EL (cell line): Measurements from ENCODE around the gene IRF2.

Experiments
- DNase-seq: peaks from one replicate; pipeline ENCODE4 v3.0.0-alpha.2; 2016

The IRF2 gene

DNA sequence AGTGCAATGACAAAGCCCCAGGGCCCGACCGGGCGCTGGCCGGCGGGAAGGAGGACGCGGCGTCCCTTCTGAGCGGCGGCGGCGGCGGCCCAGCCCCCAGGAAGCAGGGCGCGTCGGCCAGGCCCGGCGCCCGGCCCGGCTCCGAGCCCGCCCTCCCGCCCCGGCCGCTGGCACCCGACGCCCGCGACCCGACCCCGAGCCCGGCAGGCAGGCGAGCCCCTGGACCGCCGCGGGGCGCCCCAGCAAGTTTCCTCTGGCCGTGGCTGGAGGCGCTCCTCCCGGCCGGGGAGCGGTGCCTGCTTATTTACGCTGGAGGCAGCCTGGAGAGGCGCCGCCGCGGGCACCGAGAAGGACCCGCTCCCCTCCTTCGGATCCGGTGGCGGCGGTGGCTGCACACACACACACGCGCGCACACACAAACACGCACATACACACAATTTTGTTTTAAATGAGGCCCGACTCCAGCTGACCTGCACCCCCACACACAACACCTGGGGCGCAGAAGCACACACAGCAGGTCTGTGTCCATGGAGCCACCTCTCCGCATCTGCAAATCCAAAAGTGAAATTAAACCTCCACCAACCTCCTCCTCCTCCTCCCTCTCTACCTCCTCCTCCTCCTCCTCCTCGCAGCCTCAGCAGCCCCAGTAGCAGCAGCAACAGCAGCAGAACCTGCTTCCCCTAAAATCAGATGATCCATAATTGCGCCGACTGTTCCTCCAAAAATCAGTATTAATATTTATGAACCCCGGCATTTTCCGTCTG lies 669 bp downstream of the IRF2 start:
- peak; percentile 34 for DNase-seq

DNA sequence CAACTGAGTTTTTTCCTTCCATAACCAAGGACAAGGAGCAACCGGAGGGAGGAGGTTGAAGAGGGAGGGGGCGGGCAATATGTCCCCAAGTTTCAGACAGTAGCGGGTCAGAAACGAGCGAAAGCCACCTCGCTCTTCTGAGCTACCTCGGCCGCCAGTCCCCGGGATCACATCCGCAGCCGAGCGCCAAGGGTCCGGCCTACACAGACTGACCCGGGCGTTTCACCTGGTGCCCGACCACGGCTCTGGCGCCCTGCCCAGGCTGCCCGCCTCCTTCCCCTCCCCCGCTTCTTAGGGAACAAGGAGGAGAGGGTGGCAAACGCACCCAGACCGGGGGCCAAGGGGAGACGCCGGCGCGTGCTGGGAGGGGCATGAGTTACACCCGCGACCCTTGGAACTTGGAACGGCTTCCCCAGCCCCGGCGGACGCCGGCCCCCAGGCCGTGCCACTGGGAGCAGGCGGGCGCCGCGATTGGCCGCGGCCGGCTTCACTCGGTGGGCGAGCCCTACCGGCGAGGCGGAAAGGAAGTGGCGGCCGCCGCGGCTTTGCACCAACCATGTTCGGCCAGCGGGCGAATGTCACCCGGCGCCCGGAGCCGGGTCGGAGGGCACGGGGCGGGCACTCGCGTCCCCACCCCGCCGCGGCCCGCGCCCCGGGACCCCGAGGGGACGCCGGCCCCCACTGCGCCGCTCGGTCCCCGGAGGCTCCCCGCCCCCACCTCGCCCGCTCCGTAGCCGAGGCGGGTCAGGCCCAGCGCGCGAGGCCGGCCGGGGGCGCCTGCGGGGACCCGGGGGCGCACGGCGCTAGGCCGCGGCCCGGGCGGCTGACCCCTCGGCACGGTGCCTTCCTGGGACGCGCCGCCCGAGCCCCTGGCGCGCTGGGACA lies 1.5 kb downstream of the IRF2 start:
- peak; percentile 69 for DNase-seq

- peak; percentile 36 for DNase-seq
These were observed 2.3 kb downstream of the IRF2 start for GRCh38 chr4:184471881-184472613.

- no peak for DNase-seq
These were observed 3.6 kb downstream of the IRF2 start for GRCh38 chr4:184470785-184471110.

DNA sequence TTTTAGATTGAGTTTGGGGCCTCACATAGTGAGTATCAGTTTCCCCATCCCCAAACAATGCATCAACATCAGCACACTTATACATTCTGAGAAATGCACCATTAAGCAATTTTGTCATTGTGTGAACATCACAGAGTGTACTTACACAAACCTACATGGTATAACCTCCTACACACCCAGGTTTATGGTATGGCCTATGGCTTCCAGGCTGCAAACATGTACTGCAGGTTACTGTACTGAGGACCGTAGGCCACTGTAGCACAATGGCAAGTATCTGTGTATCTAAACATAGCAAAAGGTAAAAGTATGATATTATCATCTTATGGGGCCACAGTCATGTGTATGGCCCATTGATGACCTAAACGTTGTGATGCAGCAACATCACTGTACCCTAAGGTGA lies 7.7 kb downstream of the IRF2 start:
- no peak for DNase-seq

DNA sequence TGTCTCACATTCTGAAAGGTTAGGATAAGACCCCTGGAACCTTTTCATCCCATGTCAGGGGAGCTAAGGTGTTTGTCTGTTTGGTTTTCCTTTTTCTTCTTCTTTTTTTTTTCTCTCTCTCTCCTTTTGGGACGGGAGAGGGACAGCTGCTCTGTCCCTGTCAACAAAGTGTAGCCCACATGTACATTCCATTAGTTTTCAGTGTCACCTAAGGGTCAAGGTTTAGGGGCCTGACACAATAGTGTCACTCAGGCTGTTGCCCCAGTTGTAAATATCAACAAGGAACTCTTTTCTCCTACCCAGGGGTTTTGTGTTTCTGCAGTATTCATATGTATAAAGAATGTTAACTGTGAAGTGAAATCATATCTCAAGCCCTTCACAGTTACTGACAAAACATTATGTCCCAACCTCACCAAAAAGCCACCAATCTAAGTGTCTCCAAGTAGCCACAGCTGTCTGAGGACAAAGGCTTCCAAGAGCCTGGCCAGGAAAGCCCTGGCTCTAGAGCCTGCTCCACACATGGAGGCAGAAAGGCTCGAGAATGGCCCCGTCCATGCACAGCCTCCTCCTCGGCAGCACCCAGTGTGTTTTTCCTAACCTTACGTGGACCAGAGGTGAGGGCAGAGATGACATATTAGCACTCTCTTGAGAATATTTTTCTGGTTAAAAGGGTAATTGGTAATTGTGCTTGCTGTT lies 9.4 kb downstream of the IRF2 start:
- DNase-seq, result no peak

DNA sequence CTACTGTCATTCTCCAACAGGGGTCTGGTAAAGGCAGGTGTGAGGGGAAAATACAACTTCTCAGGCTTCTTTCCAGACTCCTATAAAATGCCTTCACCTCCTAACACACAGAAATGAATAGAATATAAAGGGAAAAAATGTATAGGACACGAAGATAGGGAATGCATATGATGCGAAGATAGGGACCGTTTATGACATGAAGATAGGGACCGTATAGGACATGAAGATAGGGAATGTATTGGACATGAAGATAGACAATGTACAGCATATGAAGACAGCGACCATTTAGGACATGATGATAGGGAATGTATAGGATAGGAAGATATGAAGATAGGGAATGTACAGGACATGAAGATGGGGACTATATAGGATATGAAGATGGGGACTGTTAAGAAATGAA lies 10.5 kb downstream of the IRF2 start:
- no peak for DNase-seq

- no peak for DNase-seq
These were observed 11.2 kb downstream of the IRF2 start for GRCh38 chr4:184463158-184463557.

GRCh38 chr4:184462724-184463123 lies 11.6 kb downstream of the IRF2 start:
- no peak for DNase-seq

- no peak for DNase-seq
These were observed 12.5 kb downstream of the IRF2 start for GRCh38 chr4:184461711-184462441.

GRCh38 chr4:184460499-184461285 lies 13.7 kb downstream of the IRF2 start:
- no peak for DNase-seq

GRCh38 chr4:184459413-184459812 lies 14.9 kb downstream of the IRF2 start:
- DNase-seq, result peak; percentile 62

DNA sequence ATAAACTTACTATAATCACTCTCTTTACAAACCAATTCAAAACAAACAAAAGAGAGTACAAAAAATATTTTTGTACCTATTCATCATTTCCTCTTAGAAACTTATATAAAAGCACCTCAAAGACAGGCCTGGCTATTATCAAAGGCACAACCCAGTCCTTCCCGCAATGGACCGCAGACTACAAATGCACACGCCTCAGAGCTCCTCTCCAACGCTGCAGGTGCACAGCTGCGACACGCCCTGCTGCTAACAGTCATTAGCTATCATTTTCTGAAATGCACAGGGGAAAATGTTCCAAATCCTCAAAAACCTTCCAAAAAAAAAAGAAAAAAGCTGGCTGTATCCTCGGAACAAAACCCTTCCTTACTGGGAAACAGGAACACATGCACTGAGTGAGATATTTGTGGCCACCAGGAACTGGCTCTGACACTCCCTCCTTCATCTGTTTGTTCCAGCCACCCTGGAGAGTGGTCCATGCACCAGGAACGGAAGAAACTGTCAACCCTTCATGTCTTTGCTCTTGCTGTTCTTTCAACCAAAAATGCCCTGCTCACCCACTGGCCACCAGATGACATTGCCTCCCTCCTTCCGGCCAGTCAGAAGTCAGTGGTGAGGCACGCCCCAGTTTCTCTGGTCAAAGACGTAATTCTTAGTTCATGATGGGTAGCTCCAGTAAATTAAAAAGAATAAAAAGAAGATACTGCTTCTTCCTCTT lies 16.7 kb downstream of the IRF2 start:
- no peak for DNase-seq

GRCh38 chr4:184456337-184456736 lies 18.0 kb downstream of the IRF2 start:
- DNase-seq, result no peak

GRCh38 chr4:184455299-184455698 lies 19.1 kb downstream of the IRF2 start:
- DNase-seq, result no peak

DNA sequence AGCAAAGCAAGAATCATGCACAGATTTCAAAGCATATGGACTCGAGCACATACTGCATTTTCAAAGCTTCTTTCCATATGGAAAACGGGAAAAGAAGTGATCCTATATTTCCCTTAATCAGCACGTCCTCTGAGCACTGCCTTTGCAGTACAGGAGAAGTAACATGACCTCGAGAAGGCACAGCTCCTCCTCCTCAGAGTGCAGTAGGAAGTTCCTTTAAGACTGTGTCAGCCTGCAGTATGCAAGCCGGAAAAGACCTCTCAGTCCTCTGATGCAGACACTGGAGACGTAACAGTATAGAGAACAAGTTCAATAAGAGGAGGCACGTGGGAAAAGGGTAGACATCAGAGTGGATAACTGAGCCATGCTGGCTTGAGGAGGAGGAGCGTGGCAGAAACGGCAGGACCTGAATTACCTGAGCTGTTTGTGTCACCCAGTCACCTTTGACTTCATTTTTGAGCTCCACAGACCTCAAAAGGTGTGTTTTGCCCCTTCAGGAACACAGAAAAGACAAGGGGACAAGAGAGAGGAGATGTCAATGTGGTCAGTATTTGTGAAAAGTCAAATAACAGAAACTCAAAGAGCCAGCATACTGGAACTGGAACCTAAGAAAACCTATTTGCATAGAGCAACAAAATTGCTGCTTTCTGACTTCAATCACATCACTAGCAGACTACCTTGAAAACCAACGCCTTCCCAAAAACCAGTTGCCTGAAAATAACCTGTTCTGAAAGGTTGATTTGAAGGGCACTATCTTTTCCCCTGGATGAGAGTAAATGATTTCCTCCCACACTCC lies 20.8 kb downstream of the IRF2 start:
- DNase-seq, result peak; percentile 84

GRCh38 chr4:184452740-184453139 lies 21.6 kb downstream of the IRF2 start:
- no peak for DNase-seq

DNA sequence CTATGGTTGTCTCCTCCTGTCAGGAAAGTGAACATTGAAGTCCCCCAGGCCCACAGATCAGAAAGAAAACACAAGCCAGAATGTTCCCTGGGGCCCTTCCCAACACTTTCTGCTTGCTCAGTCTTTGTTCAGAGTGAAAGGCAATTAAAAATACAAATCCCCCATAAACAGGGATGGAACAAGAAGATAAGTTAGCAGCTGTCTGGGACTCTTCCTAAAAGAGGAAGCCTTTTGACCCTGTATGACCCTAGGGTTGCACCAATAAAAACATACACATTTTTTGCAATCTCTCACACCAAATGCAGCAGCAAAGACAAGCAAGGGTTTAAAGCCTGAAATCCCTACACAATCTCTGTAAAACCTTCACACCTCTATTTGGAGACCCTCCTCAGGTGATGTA lies 22.6 kb downstream of the IRF2 start:
- DNase-seq, result no peak

DNA sequence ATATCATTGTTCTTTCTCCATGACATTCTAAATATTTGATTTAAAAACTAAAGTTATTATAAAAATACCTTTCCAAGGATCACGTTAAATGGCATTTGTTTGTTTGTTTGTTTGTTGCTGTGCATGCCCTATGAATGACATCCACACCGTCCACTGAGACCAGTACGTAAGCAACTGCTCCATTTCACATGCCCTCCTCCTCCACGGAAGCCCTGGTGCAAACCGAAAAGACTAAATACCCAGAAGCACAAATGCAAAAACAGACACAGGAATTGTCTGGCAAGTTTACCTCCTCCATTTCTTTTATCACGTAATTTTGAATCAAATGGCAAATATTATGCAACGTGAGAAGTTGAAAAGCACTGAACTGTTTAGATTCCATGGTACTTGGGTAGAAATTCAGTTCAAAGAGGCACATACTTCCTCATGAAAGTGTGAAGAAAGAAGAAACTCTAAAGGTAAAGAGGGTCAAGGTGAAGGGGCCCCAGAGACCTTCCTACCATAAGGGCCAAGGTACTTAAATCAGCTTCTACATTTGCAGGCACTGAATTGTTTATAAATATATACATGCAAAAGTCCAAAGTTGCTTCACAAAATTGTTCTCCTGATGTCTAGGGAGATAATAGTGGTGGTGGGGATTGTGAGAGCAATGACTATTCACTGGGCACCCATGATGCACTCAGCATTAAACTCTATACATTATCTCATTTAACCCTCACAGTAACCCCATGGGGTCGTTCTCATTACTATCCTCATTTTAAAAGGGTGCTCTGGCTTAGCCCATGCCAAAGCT lies 23.4 kb downstream of the IRF2 start:
- no peak for DNase-seq
